Suprapubic skin (tissue), 4 donors: Measurements from ENCODE around the gene EARS2. TPM values are rescaled to one million over a fixed set of nuclear protein-coding genes. Genes with fewer than 3 reads are reported as not detected.
A peak's percentile ranks its signal among the peaks of the same experiment; 100 is the strongest.

Experiments used
- DNase-seq, 2 donors: peaks; one replicate each; pipeline ENCODE4 v3.0.0-alpha.2; 2019; ENCODE audit warnings: low spot score in 2 of 2
- H3K27ac ChIP-seq: fragments of 200-600 bp; sonication (generic); one replicate; pipeline ENCODE4 v1.5.1; 2019
- H3K27me3 ChIP-seq: fragments of 200-600 bp; sonication (generic); one replicate; pipeline ENCODE4 v1.5.1; 2019
- H3K36me3 ChIP-seq: fragments of 200-600 bp; sonication (generic); one replicate; pipeline ENCODE4 v1.5.1; 2019
- H3K4me1 ChIP-seq: fragments of 200-600 bp; sonication (generic); one replicate; pipeline ENCODE4 v1.5.1; 2019
- H3K4me3 ChIP-seq: fragments of 200-600 bp; sonication (generic); one replicate; pipeline ENCODE4 v1.5.1; 2019; ENCODE audit warnings: mild to moderate bottlenecking
- H3K9me3 ChIP-seq: fragments of 200-600 bp; sonication (generic); one replicate; pipeline ENCODE4 v1.5.1; 2019
- EP300 ChIP-seq: sonication (generic); formaldehyde crosslinking; IDR thresholded peaks from one replicate; pipeline ENCODE4 v1.6.1; 2017; ENCODE audit warnings: antibody characterized with exemption
- POLR2A ChIP-seq, 2 donors: fragments of 450-650 bp; IDR thresholded peaks; one replicate each; pipeline ENCODE4 v1.6.1; 2017; ENCODE audit warnings: antibody characterized with exemption in 2 of 2, mild to moderate bottlenecking in 2 of 2, moderate library complexity in 2 of 2
- POLR2AphosphoS5 ChIP-seq, 3 donors: sonication (generic); formaldehyde crosslinking; IDR thresholded peaks; one replicate each; pipeline ENCODE4 v1.6.1; 2017; ENCODE audit warnings: antibody characterized with exemption in 3 of 3
- WGBS: methylation state at CpG from one replicate; pipeline ENCODE4 v1.1.5; 2018; 5-methylcytosine and 5-hydroxymethylcytosine counted together
- total RNA-seq, 4 donors: library from RNA; depleted of rRNA; stranded (reverse); fragments of >200 nt; gene quantifications; one replicate each; pipeline ENCODE4 v1.1.0, GENCODE V29; 2016
- TF ChIP-seq, protein P1 (sequence below), 2 donors: fragments of 200-600 bp in 1 of 2; fragments of 450-650 bp in 1 of 2; sonication (generic) in 1 of 2; IDR thresholded peaks; one replicate each; pipeline ENCODE4 v1.5.1; 2016 to 2019; ENCODE audit warnings: antibody characterized with exemption in 2 of 2, mild to moderate bottlenecking in 1 of 2, moderate library complexity in 1 of 2

Gene EARS2
- 10 to 100 TPM; 24.1 to 37.2 (median 36.6) TPM for total RNA-seq

- 4% methylated on average over 39 of the region's 65 CpGs for WGBS
- Histone ChIP-seq H3K4me1 (peaks cover 21% of the 10 kb centered on the region), H3K27me3 (no peaks in the 10 kb centered on the region), H3K27ac (peak within 1 kb of the TSS; percentile 96), H3K36me3 (peaks cover 26% of the 10 kb centered on the region), H3K4me3 (peak within 1 kb of the TSS; percentile 99), H3K9me3 (no peaks in the 10 kb centered on the region)
- no peak for TF ChIP-seq POLR2A (IDR thresholded peaks at IDR 0.05)
- TF ChIP-seq, protein P1, sequence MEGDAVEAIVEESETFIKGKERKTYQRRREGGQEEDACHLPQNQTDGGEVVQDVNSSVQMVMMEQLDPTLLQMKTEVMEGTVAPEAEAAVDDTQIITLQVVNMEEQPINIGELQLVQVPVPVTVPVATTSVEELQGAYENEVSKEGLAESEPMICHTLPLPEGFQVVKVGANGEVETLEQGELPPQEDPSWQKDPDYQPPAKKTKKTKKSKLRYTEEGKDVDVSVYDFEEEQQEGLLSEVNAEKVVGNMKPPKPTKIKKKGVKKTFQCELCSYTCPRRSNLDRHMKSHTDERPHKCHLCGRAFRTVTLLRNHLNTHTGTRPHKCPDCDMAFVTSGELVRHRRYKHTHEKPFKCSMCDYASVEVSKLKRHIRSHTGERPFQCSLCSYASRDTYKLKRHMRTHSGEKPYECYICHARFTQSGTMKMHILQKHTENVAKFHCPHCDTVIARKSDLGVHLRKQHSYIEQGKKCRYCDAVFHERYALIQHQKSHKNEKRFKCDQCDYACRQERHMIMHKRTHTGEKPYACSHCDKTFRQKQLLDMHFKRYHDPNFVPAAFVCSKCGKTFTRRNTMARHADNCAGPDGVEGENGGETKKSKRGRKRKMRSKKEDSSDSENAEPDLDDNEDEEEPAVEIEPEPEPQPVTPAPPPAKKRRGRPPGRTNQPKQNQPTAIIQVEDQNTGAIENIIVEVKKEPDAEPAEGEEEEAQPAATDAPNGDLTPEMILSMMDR (IDR thresholded peaks at IDR 0.05), result peak; percentile 77 to 95
- peak in 2 of 3 donors; percentile 34 to 89 for TF ChIP-seq POLR2AphosphoS5 (IDR thresholded peaks at IDR 0.05)
- no peak for TF ChIP-seq EP300
- peak; percentile 98 for DNase-seq
Observed at GRCh38 chr16:23556881-23557778, at the start of gene EARS2, which contains the start of gene UBFD1. Gene EARS2, minus strand, starts transcription at chr16:23557350. Its CDS starts 7 bp downstream, at chr16:23557343. Gene UBFD1, plus strand, starts transcription at chr16:23557727. Its CDS starts 16 bp downstream, at chr16:23557743.

- no peak for TF ChIP-seq POLR2AphosphoS5 (IDR thresholded peaks at IDR 0.05)
- no peak for TF ChIP-seq EP300
- TF ChIP-seq, protein P1 (IDR thresholded peaks at IDR 0.05), result no peak
- no peak for TF ChIP-seq POLR2A (IDR thresholded peaks at IDR 0.05)
Observed at GRCh38 chr16:23597003-23597756, 40.0 kb upstream of the EARS2 start.

GRCh38 chr16:23595951-23596720, 39.0 kb upstream of the EARS2 start, which contains the start of gene NDUFAB1:
Gene NDUFAB1, minus strand, starts transcription at chr16:23596316. Its CDS starts 26 bp downstream, at chr16:23596290.
- DNase-seq, result peak; percentile 90
- H3K27me3 ChIP-seq, result no peaks in the 10 kb centered on the region
- peaks cover 24% of the 10 kb centered on the region for H3K4me1 ChIP-seq
- H3K36me3 ChIP-seq, result peaks cover 22% of the 10 kb centered on the region
- no peaks in the 10 kb centered on the region for H3K9me3 ChIP-seq
- 8% methylated on average over 16 of the region's 67 CpGs for WGBS
- TF ChIP-seq, protein P1 (IDR thresholded peaks at IDR 0.05), result peak; percentile 99 to 100
- peak in 2 of 3 donors; percentile 19 to 78 for TF ChIP-seq POLR2AphosphoS5 (IDR thresholded peaks at IDR 0.05)
- TF ChIP-seq POLR2A (IDR thresholded peaks at IDR 0.05), result no peak
- peak within 1 kb of the TSS; percentile 68 for H3K27ac ChIP-seq
- H3K4me3 ChIP-seq, result peak within 1 kb of the TSS; percentile 69

More at GRCh38 chr16:23597003-23597756, 40.0 kb upstream of the EARS2 start:
- no peak for DNase-seq
- no peak overlapping the region for H3K4me3 ChIP-seq
- H3K27ac ChIP-seq, result no peak overlapping the region
- H3K36me3 ChIP-seq, result peaks cover 20% of the 10 kb centered on the region
- 88% methylated on average over 11 of the region's 11 CpGs for WGBS
- no peaks in the 10 kb centered on the region for H3K9me3 ChIP-seq
- peaks cover 24% of the 10 kb centered on the region for H3K4me1 ChIP-seq
- no peaks in the 10 kb centered on the region for H3K27me3 ChIP-seq

GRCh38 chr16:23595246-23595950, 38.2 kb upstream of the EARS2 start:
- DNase-seq, result no peak
- TF ChIP-seq POLR2A (IDR thresholded peaks at IDR 0.05), result no peak
- TF ChIP-seq EP300, result no peak
- TF ChIP-seq, protein P1 (IDR thresholded peaks at IDR 0.05), result no peak
- TF ChIP-seq POLR2AphosphoS5 (IDR thresholded peaks at IDR 0.05), result no peak
- no peaks in the 10 kb centered on the region for H3K9me3 ChIP-seq
- peak overlapping the region; percentile 69 for H3K4me3 ChIP-seq
- no peaks in the 10 kb centered on the region for H3K27me3 ChIP-seq
- H3K4me1 ChIP-seq, result peaks cover 24% of the 10 kb centered on the region
- peaks cover 30% of the 10 kb centered on the region for H3K36me3 ChIP-seq
- peak overlapping the region; percentile 68 for H3K27ac ChIP-seq
- 14% methylated on average over 26 of the region's 34 CpGs for WGBS
